ENCODE data around the gene SAT1.

SAT1 gene

DNA sequence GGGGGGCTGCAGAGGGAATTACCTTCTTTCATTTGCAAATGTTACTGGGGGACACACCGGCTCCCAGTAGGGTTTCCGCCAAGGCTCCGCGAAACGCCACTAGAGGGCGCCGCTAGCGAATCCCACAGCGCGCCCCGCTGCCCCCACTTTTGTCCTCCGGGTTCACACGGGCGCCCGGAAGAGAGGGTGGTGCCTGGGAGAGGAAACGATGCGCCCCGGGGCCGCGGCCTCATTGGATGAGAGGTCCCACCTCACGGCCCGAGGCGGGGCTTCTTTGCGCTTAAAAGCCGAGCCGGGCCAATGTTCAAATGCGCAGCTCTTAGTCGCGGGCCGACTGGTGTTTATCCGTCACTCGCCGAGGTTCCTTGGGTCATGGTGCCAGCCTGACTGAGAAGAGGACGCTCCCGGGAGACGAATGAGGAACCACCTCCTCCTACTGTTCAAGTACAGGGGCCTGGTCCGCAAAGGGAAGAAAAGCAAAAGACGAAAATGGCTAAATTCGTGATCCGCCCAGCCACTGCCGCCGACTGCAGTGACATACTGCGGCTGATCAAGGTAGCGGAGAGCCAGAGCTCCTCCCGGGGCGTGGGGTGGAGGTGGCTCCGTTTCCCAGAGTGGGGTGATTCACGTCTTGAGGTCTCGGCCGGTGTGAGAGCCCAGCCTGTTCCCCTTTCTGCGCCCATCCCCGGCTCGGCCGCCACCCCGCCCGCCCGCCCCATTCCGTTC is at the start of gene SAT1:
Gene SAT1, plus strand, starts transcription at position 311 of the 726 bp plus-strand sequence. Its CDS starts 179 bp downstream, at position 490.
- TF ChIP-seq, protein P1, sequence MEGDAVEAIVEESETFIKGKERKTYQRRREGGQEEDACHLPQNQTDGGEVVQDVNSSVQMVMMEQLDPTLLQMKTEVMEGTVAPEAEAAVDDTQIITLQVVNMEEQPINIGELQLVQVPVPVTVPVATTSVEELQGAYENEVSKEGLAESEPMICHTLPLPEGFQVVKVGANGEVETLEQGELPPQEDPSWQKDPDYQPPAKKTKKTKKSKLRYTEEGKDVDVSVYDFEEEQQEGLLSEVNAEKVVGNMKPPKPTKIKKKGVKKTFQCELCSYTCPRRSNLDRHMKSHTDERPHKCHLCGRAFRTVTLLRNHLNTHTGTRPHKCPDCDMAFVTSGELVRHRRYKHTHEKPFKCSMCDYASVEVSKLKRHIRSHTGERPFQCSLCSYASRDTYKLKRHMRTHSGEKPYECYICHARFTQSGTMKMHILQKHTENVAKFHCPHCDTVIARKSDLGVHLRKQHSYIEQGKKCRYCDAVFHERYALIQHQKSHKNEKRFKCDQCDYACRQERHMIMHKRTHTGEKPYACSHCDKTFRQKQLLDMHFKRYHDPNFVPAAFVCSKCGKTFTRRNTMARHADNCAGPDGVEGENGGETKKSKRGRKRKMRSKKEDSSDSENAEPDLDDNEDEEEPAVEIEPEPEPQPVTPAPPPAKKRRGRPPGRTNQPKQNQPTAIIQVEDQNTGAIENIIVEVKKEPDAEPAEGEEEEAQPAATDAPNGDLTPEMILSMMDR (IDR thresholded peaks at IDR 0.05) = peak; percentile 68

DNA sequence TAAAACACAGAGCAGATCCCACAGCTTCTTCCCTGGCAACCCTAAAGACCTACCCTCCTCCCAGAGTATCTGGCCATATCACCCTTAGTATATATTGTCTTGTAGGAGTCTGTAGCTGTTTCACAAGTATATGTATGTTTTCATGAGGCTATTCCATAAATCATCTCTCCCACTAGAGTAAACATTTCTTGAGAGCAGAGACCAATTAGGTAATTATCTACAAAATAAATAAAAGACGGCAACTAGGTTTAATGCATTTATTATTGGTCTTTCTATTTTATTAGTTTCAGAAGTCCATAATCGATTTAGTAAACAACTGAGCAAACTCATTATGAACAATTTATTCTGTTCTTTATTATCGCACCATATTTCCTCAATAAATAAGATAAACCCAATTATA is 46.9 kb upstream of the SAT1 start:
- TF ChIP-seq, protein P1 (IDR thresholded peaks at IDR 0.05) = no peak

DNA sequence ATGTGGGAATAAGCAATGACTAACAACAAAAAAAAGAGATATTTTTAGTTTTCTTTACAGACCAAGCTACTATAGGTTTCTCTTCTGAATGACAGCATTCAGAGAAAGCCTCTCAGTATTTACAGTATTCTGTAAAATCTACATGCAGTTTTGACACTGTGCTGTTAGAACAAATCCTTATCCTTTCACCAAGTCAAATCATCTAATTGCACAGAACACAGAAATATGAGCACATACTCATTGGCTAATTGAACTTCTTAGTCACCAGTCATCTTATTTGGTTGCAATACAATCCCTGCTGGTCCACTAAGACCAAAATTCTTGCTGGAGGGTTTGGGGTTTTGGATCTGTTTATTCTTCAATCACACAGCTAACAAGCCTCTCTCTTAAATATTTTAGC is 45.6 kb upstream of the SAT1 start:
- TF ChIP-seq, protein P1 (IDR thresholded peaks at IDR 0.05) = no peak

- TF ChIP-seq, protein P1 (IDR thresholded peaks at IDR 0.05) = no peak
Measured at GRCh38 chrX:23742174-23742696, 40.7 kb upstream of the SAT1 start.

DNA sequence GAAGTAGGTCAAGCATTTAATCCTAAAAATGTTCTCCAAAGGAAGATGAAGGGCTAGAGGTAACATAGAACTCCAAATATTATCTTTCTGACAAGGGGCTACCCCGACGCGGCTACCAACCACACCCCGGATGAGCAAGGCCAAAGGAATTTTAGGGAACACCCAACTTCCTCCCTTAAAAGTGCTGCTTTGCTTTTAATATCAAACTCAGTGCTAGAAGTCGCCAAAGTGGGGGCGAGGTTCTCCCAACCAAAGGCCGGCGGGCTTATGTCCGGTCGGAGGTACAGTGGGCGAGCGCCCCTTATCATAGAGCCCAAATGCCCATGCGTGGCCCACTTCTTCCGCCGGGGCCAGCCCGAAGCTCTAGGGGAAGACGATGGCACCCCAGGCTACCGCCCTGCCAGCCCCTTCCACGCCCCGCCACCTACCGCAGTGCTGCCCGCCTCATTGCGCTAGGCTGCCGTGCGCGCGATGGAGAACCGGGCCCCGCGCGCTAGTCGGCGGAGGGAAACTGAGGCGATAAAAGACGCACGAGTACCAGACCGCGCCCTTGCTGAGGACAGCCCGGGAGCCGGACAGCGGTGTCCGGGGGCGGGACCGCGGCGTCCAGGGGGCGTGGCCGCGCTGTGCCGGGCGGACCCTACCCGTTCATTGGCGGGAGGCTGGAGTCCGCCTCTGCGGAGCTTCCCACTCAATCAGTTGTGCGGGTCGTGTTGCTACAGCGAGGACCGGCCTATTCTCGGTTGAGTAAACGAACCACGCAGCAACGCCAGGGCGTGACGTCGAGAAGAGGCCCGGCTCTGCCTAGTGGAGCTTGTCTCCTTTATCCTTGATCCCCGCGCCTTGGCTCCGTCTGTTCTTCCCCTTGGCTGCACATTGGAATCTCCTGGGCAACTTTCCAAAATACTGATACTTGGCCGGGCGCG is 40.0 kb upstream of the SAT1 start, which contains the start of gene ACOT9:
Gene ACOT9, minus strand, starts transcription at position 580 of the 926 bp plus-strand sequence. Its CDS starts 132 bp downstream, at position 448.
- TF ChIP-seq, protein P1 (IDR thresholded peaks at IDR 0.05) = no peak

GRCh38 chrX:23745786-23746185 is 37.2 kb upstream of the SAT1 start:
- TF ChIP-seq, protein P1 (IDR thresholded peaks at IDR 0.05) = no peak

DNA sequence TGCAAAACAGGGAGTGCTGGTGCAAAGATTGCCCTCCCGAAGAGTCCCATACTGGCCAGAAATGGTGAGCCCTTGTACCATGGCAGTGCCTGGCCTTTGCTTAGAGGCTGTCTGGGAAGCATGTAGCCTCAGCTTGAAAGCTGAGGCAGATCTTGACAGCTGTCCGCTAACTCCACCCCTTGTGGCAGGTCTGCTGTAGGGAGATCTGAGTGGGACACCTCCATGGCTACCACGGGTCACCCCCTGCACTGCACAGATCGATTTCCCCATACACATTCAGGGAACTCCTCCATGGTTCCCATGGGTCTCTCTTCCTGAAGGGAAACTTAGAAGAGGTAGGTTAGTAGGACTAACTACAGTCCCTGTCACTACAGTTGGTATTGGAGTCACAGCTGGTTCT is 33.8 kb upstream of the SAT1 start:
- TF ChIP-seq, protein P1 (IDR thresholded peaks at IDR 0.05) = no peak

Data from LNCAP (cell line).